NCI-H1694 treated with DMSO at 0.1 percent for 48 hours (cell line): Measurements from ENCODE around the gene GJA4.
"Not testable (repeated sequence)": the region's sequence is repeated elsewhere in the genome, so short reads cannot be mapped to it uniquely, and the experiment has no call there.

Experiments used
- DNase-seq: peaks from one replicate; lab custom pipeline; 2025; lab: John Stamatoyannopoulos, UW

The GJA4 gene

GRCh38 chr1:34770891-34771504, 21.8 kb upstream of the GJA4 start:
- DNase-seq, result no peak

GRCh38 chr1:34771573-34772371, 21.0 kb upstream of the GJA4 start:
- no peak for DNase-seq

GRCh38 chr1:34773114-34773513, 19.7 kb upstream of the GJA4 start:
- DNase-seq, result not testable (repeated sequence)

- DNase-seq, result no peak
Observed at GRCh38 chr1:34774957-34775356, 17.8 kb upstream of the GJA4 start.

- no peak for DNase-seq
Observed at GRCh38 chr1:34776911-34777310, 15.9 kb upstream of the GJA4 start.

GRCh38 chr1:34777519-34778321, 15.1 kb upstream of the GJA4 start:
- DNase-seq, result no peak

- DNase-seq, result no peak
Observed at GRCh38 chr1:34778381-34778780, 14.4 kb upstream of the GJA4 start.

- no peak for DNase-seq
Observed at GRCh38 chr1:34779005-34779404, 13.8 kb upstream of the GJA4 start.

- DNase-seq, result no peak
Observed at GRCh38 chr1:34779526-34779925, 13.3 kb upstream of the GJA4 start.

- no peak for DNase-seq
Observed at GRCh38 chr1:34779962-34780361, 12.8 kb upstream of the GJA4 start.

GRCh38 chr1:34780528-34780927, 12.3 kb upstream of the GJA4 start:
- no peak for DNase-seq

GRCh38 chr1:34781071-34781843, 11.5 kb upstream of the GJA4 start, which contains the start of gene GJB3:
GJB3 (plus strand) TSS chr1:34781214; CDS start chr1:34784763, 3,549 bp downstream.
- DNase-seq, result no peak

- no peak for DNase-seq
Observed at GRCh38 chr1:34781844-34782391, 10.9 kb upstream of the GJA4 start.

GRCh38 chr1:34784751-34785221, 8.0 kb upstream of the GJA4 start:
- DNase-seq, result no peak

- DNase-seq, result no peak
Observed at GRCh38 chr1:34785231-34785874, 7.4 kb upstream of the GJA4 start.

GRCh38 chr1:34785875-34786470, 6.8 kb upstream of the GJA4 start:
- no peak for DNase-seq

GRCh38 chr1:34786521-34787325, 6.1 kb upstream of the GJA4 start:
- peak; percentile 69 for DNase-seq

- no peak for DNase-seq
Observed at GRCh38 chr1:34787461-34788420, 5.1 kb upstream of the GJA4 start.

- DNase-seq, result no peak
Observed at GRCh38 chr1:34790985-34791384, 1.8 kb upstream of the GJA4 start.
